ENCODE data around the gene KDM2A. TPM values are rescaled to one million over a fixed set of nuclear protein-coding genes. Genes with fewer than 3 reads are reported as not detected.

KDM2A gene
- total and polyA plus RNA-seq, 2 donors (not counting 3 experiments of a cell fraction or from before 2014, with no cell fraction given): 72.2 to 79.5 TPM

DNA sequence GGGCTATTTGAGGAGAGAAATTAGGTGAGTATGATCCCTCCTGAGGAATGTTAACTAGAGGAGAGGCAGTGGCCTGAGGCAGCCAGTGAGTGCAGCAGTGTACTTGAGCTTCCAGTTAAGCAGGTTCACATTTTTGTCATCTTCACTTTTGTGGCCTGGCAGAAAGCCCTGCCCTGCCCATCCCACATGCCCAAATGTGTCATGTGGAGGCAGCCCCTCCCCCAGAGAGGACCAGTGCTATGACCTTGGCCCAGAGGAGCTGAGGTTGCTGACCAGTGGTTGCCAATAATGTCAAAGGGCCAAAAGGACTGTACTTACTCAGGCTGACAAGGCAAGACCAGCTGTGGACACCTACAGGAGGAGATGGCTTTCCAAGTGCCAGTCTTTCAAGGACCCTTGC is 129.6 kb downstream of the KDM2A start:
- no peak for FAIRE-seq
- H3K4me2 ChIP-seq (ENCODE audit: insufficient read depth, low read length): no peak overlapping the region
- no TSS peak for BruUV-seq (replicated peaks)
- no peak for TF ChIP-seq POLR2AphosphoS5 (IDR thresholded peaks at IDR 0.05; ENCODE audit: insufficient read depth, low read depth, low read length)
- TF ChIP-seq, protein P1, sequence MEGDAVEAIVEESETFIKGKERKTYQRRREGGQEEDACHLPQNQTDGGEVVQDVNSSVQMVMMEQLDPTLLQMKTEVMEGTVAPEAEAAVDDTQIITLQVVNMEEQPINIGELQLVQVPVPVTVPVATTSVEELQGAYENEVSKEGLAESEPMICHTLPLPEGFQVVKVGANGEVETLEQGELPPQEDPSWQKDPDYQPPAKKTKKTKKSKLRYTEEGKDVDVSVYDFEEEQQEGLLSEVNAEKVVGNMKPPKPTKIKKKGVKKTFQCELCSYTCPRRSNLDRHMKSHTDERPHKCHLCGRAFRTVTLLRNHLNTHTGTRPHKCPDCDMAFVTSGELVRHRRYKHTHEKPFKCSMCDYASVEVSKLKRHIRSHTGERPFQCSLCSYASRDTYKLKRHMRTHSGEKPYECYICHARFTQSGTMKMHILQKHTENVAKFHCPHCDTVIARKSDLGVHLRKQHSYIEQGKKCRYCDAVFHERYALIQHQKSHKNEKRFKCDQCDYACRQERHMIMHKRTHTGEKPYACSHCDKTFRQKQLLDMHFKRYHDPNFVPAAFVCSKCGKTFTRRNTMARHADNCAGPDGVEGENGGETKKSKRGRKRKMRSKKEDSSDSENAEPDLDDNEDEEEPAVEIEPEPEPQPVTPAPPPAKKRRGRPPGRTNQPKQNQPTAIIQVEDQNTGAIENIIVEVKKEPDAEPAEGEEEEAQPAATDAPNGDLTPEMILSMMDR (IDR thresholded peaks at IDR 0.05; ENCODE audit: extremely low read depth in 1 of 2, insufficient read depth in 1 of 2, low read depth in 1 of 2, low read length in 2 of 2): no peak
- TF ChIP-seq MYC (IDR thresholded peaks at IDR 0.05; ENCODE audit: low read depth, low read length): no peak
- TF ChIP-seq FOS (IDR thresholded peaks at IDR 0.05; ENCODE audit: borderline replicate concordance, insufficient read depth, low read length): no peak
- no peak for TF ChIP-seq POLR2A (IDR thresholded peaks at IDR 0.05; ENCODE audit: low read depth, low read length)
- TF ChIP-seq GATA2 (IDR thresholded peaks at IDR 0.05; ENCODE audit: insufficient read depth, insufficient read length, low read depth, low read length): no peak
- TF ChIP-seq JUN (IDR thresholded peaks at IDR 0.05; ENCODE audit: borderline replicate concordance, insufficient read depth, insufficient read length, low read depth): no peak
- TF ChIP-seq, protein P2, sequence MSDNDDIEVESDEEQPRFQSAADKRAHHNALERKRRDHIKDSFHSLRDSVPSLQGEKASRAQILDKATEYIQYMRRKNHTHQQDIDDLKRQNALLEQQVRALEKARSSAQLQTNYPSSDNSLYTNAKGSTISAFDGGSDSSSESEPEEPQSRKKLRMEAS (IDR thresholded peaks at IDR 0.05; ENCODE audit: insufficient read depth, insufficient read length): no peak
- TF ChIP-seq EZH2 (IDR thresholded peaks at IDR 0.05; ENCODE audit: borderline replicate concordance, low read depth, low read length, severe bottlenecking): no peak
- no peaks in the 10 kb centered on the region for H3K27me3 ChIP-seq (ENCODE audit: control insufficient read depth in 2 of 2, insufficient read depth in 2 of 2, low read length in 2 of 2)
- H3K36me3 ChIP-seq (ENCODE audit: control insufficient read depth in 2 of 2, extremely low read depth in 1 of 2, insufficient read depth in 2 of 2, low read length in 2 of 2): peaks cover 50 to 64% of the 10 kb centered on the region in 2 experiments
- H3K27ac ChIP-seq (ENCODE audit: insufficient read depth, low read depth, low read length): no peak overlapping the region
- H3K4me3 ChIP-seq (replicated peaks in 1 of 3; ENCODE audit: insufficient read depth in 1 of 3, low read depth in 1 of 3, low read length in 3 of 3): no peak overlapping the region
- no peaks in the 10 kb centered on the region for H4K20me1 ChIP-seq (replicated peaks; ENCODE audit: control insufficient read depth, extremely low read depth, insufficient read depth, low read length)
- no peaks in the 10 kb centered on the region for H3K4me1 ChIP-seq (ENCODE audit: control insufficient read depth, extremely low read depth, insufficient read depth, low read length)
- CTCF ChIA-PET: no interaction called here
- no peaks in the 10 kb centered on the region for H3K9me3 ChIP-seq (replicated peaks; ENCODE audit: control insufficient read depth, insufficient read depth, low read length)
- dilution Hi-C loops (cut with MboI; ENCODE audit: extremely low pct_ligation_motif_present, low sequenced_read_pairs): no loop called here
- DNase-seq (ENCODE audit: low read depth, low spot score): no peak
- H3K9me1 ChIP-seq (replicated peaks; ENCODE audit: control insufficient read depth, extremely low read depth, insufficient read depth, low read length): no peaks in the 10 kb centered on the region
- H2AFZ ChIP-seq (ENCODE audit: low read depth, low read length): no peak overlapping the region
- intact Hi-C loops (cut with micrococcal nuclease): no loop called here
- H3K79me2 ChIP-seq (ENCODE audit: control insufficient read depth, insufficient read depth, low read length): peaks cover 17% of the 10 kb centered on the region
- H3K9ac ChIP-seq (replicated peaks; ENCODE audit: extremely low read depth, insufficient read depth, low read length): no peak overlapping the region
- POLR2A ChIA-PET: no interaction called here
